HEK293 (cell line): ENCODE measurements around the gene KIRREL3.

ENCODE experiments used
- CTCF ChIP-seq: fragments of 450-650 bp; formaldehyde crosslinking; IDR thresholded peaks from 2 replicates; pipeline ENCODE4 v1.5.1; 2016; ENCODE audit warnings: missing biosample characterization, missing genetic modification characterization
- TRIM28 ChIP-seq: IDR thresholded peaks from 2 replicates; pipeline ENCODE4 v1.6.1; 2011; ENCODE audit warnings: low read length, control low read depth, borderline replicate concordance
- ZNF10 ChIP-seq: fragments of 450-650 bp; formaldehyde crosslinking; IDR thresholded peaks from 2 replicates; pipeline ENCODE4 v1.5.1; 2017; ENCODE audit warnings: missing biosample characterization, missing genetic modification characterization
- ZNF121 ChIP-seq: fragments of 450-650 bp; formaldehyde crosslinking; IDR thresholded peaks from 2 replicates; pipeline ENCODE4 v1.5.1; 2016; ENCODE audit warnings: missing biosample characterization, missing genetic modification characterization
- ZNF214 ChIP-seq: fragments of 450-650 bp; formaldehyde crosslinking; IDR thresholded peaks from 2 replicates; pipeline ENCODE4 v1.5.1; 2017; ENCODE audit warnings: missing biosample characterization, mild to moderate bottlenecking, missing genetic modification characterization, borderline replicate concordance
- ZNF610 ChIP-seq: fragments of 450-650 bp; formaldehyde crosslinking; IDR thresholded peaks from 2 replicates; pipeline ENCODE4 v1.5.1; 2016; ENCODE audit warnings: missing biosample characterization, missing genetic modification characterization, borderline replicate concordance
- ZNF747 ChIP-seq: fragments of 450-650 bp; formaldehyde crosslinking; IDR thresholded peaks from 2 replicates; pipeline ENCODE4 v1.5.1; 2016; ENCODE audit warnings: missing biosample characterization, missing genetic modification characterization
- TF ChIP-seq, protein P1 (sequence below): fragments of 450-650 bp; formaldehyde crosslinking; IDR thresholded peaks from 2 replicates; pipeline ENCODE4 v1.5.1; 2017; ENCODE audit warnings: missing biosample characterization, mild to moderate bottlenecking, missing genetic modification characterization, moderate library complexity
- TF ChIP-seq, protein P2 (sequence below): fragments of 450-650 bp; formaldehyde crosslinking; IDR thresholded peaks from 2 replicates; pipeline ENCODE4 v1.5.1; 2016; ENCODE audit warnings: missing biosample characterization, missing genetic modification characterization
- TF ChIP-seq, protein P3 (sequence below): fragments of 450-650 bp; formaldehyde crosslinking; IDR thresholded peaks from 2 replicates; pipeline ENCODE4 v1.5.1; 2016; ENCODE audit warnings: missing biosample characterization, missing genetic modification characterization

- no peak for TF ChIP-seq ZNF610 (tag by site-specific recombination)
- TF ChIP-seq CTCF (tag by site-specific recombination) = no peak
- TF ChIP-seq, protein P1, sequence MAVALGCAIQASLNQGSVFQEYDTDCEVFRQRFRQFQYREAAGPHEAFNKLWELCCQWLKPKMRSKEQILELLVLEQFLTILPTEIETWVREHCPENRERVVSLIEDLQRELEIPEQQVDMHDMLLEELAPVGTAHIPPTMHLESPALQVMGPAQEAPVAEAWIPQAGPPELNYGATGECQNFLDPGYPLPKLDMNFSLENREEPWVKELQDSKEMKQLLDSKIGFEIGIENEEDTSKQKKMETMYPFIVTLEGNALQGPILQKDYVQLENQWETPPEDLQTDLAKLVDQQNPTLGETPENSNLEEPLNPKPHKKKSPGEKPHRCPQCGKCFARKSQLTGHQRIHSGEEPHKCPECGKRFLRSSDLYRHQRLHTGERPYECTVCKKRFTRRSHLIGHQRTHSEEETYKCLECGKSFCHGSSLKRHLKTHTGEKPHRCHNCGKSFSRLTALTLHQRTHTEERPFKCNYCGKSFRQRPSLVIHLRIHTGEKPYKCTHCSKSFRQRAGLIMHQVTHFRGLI (tag by site-specific recombination) = no peak
- TF ChIP-seq ZNF10 (tag by site-specific recombination) = no peak
- TF ChIP-seq, protein P2, sequence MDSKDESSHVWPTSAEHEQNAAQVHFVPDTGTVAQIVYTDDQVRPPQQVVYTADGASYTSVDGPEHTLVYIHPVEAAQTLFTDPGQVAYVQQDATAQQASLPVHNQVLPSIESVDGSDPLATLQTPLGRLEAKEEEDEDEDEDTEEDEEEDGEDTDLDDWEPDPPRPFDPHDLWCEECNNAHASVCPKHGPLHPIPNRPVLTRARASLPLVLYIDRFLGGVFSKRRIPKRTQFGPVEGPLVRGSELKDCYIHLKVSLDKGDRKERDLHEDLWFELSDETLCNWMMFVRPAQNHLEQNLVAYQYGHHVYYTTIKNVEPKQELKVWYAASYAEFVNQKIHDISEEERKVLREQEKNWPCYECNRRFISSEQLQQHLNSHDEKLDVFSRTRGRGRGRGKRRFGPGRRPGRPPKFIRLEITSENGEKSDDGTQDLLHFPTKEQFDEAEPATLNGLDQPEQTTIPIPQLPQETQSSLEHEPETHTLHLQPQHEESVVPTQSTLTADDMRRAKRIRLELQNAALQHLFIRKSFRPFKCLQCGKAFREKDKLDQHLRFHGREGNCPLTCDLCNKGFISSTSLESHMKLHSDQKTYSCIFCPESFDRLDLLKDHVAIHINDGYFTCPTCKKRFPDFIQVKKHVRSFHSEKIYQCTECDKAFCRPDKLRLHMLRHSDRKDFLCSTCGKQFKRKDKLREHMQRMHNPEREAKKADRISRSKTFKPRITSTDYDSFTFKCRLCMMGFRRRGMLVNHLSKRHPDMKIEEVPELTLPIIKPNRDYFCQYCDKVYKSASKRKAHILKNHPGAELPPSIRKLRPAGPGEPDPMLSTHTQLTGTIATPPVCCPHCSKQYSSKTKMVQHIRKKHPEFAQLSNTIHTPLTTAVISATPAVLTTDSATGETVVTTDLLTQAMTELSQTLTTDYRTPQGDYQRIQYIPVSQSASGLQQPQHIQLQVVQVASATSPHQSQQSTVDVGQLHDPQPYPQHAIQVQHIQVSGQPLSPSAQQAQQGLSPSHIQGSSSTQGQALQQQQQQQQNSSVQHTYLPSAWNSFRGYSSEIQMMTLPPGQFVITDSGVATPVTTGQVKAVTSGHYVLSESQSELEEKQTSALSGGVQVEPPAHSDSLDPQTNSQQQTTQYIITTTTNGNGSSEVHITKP (tag by site-specific recombination) = no peak
- TF ChIP-seq ZNF121 (tag by site-specific recombination) = no peak
- TF ChIP-seq, protein P3, sequence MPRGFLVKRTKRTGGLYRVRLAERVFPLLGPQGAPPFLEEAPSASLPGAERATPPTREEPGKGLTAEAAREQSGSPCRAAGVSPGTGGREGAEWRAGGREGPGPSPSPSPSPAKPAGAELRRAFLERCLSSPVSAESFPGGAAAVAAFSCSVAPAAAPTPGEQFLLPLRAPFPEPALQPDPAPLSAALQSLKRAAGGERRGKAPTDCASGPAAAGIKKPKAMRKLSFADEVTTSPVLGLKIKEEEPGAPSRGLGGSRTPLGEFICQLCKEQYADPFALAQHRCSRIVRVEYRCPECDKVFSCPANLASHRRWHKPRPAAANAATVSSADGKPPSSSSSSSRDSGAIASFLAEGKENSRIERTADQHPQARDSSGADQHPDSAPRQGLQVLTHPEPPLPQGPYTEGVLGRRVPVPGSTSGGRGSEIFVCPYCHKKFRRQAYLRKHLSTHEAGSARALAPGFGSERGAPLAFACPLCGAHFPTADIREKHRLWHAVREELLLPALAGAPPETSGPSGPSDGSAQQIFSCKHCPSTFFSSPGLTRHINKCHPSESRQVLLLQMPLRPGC (tag by site-specific recombination) = no peak
- no peak for TF ChIP-seq TRIM28
- no peak for TF ChIP-seq ZNF214 (tag by site-specific recombination)
- no peak for TF ChIP-seq ZNF747 (tag by site-specific recombination)
Measured at GRCh38 chr11:126664643-126665042, 335.9 kb downstream of the KIRREL3 start.
